Keratinocyte (primary cell): ENCODE results near the gene TRIM8.

Experiments
- CTCF ChIP-seq, 3 experiments: IDR thresholded peaks in 1 of 3; conservative IDR thresholded peaks in 1 of 3; optimal IDR thresholded peaks in 1 of 3; 2 replicates in 2 of 3; 3 replicates in 1 of 3; pipeline versions ENCODE3 to v1.5.1; 2011; ENCODE audit warnings: low read length in 3 of 3, mild to moderate bottlenecking in 3 of 3, moderate library complexity in 2 of 3, control low read depth in 1 of 3, inconsistent platforms in 1 of 3; ENCODE audit not compliant: insufficient read depth in 2 of 3; ENCODE audit errors: extremely low read depth in 1 of 3
- EZH2 ChIP-seq: IDR thresholded peaks from one replicate; pipeline ENCODE4 v1.6.1; 2012; ENCODE audit warnings: inconsistent platforms, mild to moderate bottlenecking, low read length, moderate library complexity

- TF ChIP-seq EZH2, result no peak
- no peak for TF ChIP-seq CTCF (optimal IDR thresholded peaks at IDR 0.05 in 1 of 3, IDR thresholded peaks at IDR 0.05 in 1 of 3, conservative IDR thresholded peaks at IDR 0.05 in 1 of 3; ENCODE audit: extremely low read depth in 1 of 3, insufficient read depth in 2 of 3, low read length in 3 of 3)
Observed at GRCh38 chr10:102661658-102662028, 17.4 kb downstream of the TRIM8 start.
